GM12864 (cell line): ENCODE results near the gene CLTCL1.
"Not testable (repeated sequence)": the region's sequence is repeated elsewhere in the genome, so short reads cannot be mapped to it uniquely, and the experiment has no call there.

Source experiments
- DNase-seq: peaks from one replicate; pipeline ENCODE4 v3.0.0-alpha.2; 2011; ENCODE audit warnings: low read depth
- H3K4me3 ChIP-seq: 2 replicates; pipeline ENCODE4 v1.5.1; 2011; ENCODE audit warnings: mild to moderate bottlenecking, low read depth, low read length, control low read depth
- CTCF ChIP-seq: IDR thresholded peaks from 2 replicates; pipeline ENCODE4 v1.5.1; 2011; ENCODE audit warnings: low read depth, mild to moderate bottlenecking, moderate library complexity, low read length, control low read depth, inconsistent platforms; ENCODE audit errors: missing control alignments

CLTCL1 gene

GRCh38 chr22:19291580-19292457, at the start of gene CLTCL1:
TSS of gene CLTCL1 (minus strand) at chr22:19291719. CDS start at chr22:19291641, 78 bp downstream.
- DNase-seq: no peak
- H3K4me3 ChIP-seq: peak within 1 kb of the TSS; percentile 74
- no peak for TF ChIP-seq CTCF

- TF ChIP-seq CTCF: no peak
- DNase-seq: no peak
- H3K4me3 ChIP-seq: no peak overlapping the region
Measured at GRCh38 chr22:19337137-19337536, 45.6 kb upstream of the CLTCL1 start.

- DNase-seq: no peak
- no peak overlapping the region for H3K4me3 ChIP-seq
- TF ChIP-seq CTCF: no peak
Measured at GRCh38 chr22:19336133-19337075, 44.9 kb upstream of the CLTCL1 start.

- no peak for DNase-seq
- no peak for TF ChIP-seq CTCF
- H3K4me3 ChIP-seq: no peak overlapping the region
Measured at GRCh38 chr22:19331975-19332374, 40.5 kb upstream of the CLTCL1 start.

GRCh38 chr22:19331474-19331873, 40.0 kb upstream of the CLTCL1 start:
- no peak for DNase-seq
- no peak overlapping the region for H3K4me3 ChIP-seq
- TF ChIP-seq CTCF: no peak

- H3K4me3 ChIP-seq: no peak overlapping the region
- no peak for DNase-seq
- TF ChIP-seq CTCF: no peak
Measured at GRCh38 chr22:19330865-19331418, 39.4 kb upstream of the CLTCL1 start.

GRCh38 chr22:19330205-19330604, 38.7 kb upstream of the CLTCL1 start:
- not testable (repeated sequence) for H3K4me3 ChIP-seq, DNase-seq
